Osteocyte (in vitro differentiated cells): ENCODE data around the gene FARS2. TPM values are rescaled to one million over a fixed set of nuclear protein-coding genes. Genes with fewer than 3 reads are reported as not detected.

Source experiments
- DNase-seq: peaks from one replicate; pipeline ENCODE4 v3.0.0; 2021; ENCODE audit warnings: mixed read lengths; ENCODE audit not compliant: unreplicated experiment; ENCODE audit errors: extremely low spot score
- H3K27ac Mint-ChIP-seq: one replicate; pipeline ENCODE4 v1.8.0; 2021; ENCODE audit warnings: mild to moderate bottlenecking, mixed read lengths; ENCODE audit not compliant: unreplicated experiment
- H3K27me3 Mint-ChIP-seq: one replicate; pipeline ENCODE4 v1.8.0; 2021; ENCODE audit warnings: mixed read lengths; ENCODE audit not compliant: unreplicated experiment
- H3K36me3 Mint-ChIP-seq: one replicate; pipeline ENCODE4 v1.8.0; 2021; ENCODE audit warnings: mixed read lengths; ENCODE audit not compliant: unreplicated experiment
- H3K4me1 Mint-ChIP-seq: one replicate; pipeline ENCODE4 v1.8.0; 2021; ENCODE audit warnings: mixed read lengths; ENCODE audit not compliant: unreplicated experiment
- H3K4me3 Mint-ChIP-seq: one replicate; pipeline ENCODE4 v1.8.0; 2021; ENCODE audit warnings: mild to moderate bottlenecking, moderate library complexity, mixed read lengths; ENCODE audit not compliant: unreplicated experiment
- H3K9me3 Mint-ChIP-seq: one replicate; pipeline ENCODE4 v1.8.0; 2021; ENCODE audit warnings: mixed read lengths; ENCODE audit not compliant: unreplicated experiment
- total RNA-seq: library from RNA; stranded (reverse); gene quantifications from 2 replicates; pipeline ENCODE4 v1.2.1, GENCODE V29; 2021
- TF ChIP-seq, protein P1 (sequence below): fragments of 200-600 bp; sonication (generic); IDR thresholded peaks from 2 replicates; pipeline ENCODE4 v1.5.0; 2021; ENCODE audit warnings: antibody characterized with exemption, mild to moderate bottlenecking, moderate library complexity

FARS2 gene
- total RNA-seq, 1 donor from 2014 or later, result 17.4 TPM

GRCh38 chr6:5540370-5540769 lies 279.1 kb downstream of the FARS2 start:
- no peak overlapping the region for H3K27ac Mint-ChIP-seq
- TF ChIP-seq, protein P1, sequence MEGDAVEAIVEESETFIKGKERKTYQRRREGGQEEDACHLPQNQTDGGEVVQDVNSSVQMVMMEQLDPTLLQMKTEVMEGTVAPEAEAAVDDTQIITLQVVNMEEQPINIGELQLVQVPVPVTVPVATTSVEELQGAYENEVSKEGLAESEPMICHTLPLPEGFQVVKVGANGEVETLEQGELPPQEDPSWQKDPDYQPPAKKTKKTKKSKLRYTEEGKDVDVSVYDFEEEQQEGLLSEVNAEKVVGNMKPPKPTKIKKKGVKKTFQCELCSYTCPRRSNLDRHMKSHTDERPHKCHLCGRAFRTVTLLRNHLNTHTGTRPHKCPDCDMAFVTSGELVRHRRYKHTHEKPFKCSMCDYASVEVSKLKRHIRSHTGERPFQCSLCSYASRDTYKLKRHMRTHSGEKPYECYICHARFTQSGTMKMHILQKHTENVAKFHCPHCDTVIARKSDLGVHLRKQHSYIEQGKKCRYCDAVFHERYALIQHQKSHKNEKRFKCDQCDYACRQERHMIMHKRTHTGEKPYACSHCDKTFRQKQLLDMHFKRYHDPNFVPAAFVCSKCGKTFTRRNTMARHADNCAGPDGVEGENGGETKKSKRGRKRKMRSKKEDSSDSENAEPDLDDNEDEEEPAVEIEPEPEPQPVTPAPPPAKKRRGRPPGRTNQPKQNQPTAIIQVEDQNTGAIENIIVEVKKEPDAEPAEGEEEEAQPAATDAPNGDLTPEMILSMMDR, result no peak
- H3K4me3 Mint-ChIP-seq, result no peak overlapping the region
- H3K27me3 Mint-ChIP-seq, result no peaks in the 10 kb centered on the region
- DNase-seq, result no peak
- peaks cover 1% of the 10 kb centered on the region for H3K36me3 Mint-ChIP-seq
- no peaks in the 10 kb centered on the region for H3K9me3 Mint-ChIP-seq
- H3K4me1 Mint-ChIP-seq, result peaks cover 8% of the 10 kb centered on the region

- Mint-ChIP-seq H3K9me3 (no peaks in the 10 kb centered on the region), H3K4me1 (peaks cover 8% of the 10 kb centered on the region), H3K4me3 (no peak overlapping the region), H3K27me3 (no peaks in the 10 kb centered on the region), H3K27ac (no peak overlapping the region), H3K36me3 (no peaks in the 10 kb centered on the region)
- TF ChIP-seq, protein P1, result no peak
- DNase-seq, result no peak
Measured at GRCh38 chr6:5541025-5541424, 279.7 kb downstream of the FARS2 start.

- TF ChIP-seq, protein P1, result no peak
- Mint-ChIP-seq H3K27me3 (no peaks in the 10 kb centered on the region), H3K4me1 (peaks cover 8% of the 10 kb centered on the region), H3K27ac (no peak overlapping the region), H3K4me3 (no peak overlapping the region), H3K36me3 (peaks cover 3% of the 10 kb centered on the region), H3K9me3 (no peaks in the 10 kb centered on the region)
- no peak for DNase-seq
Measured at GRCh38 chr6:5541751-5542432, 280.6 kb downstream of the FARS2 start.

DNA sequence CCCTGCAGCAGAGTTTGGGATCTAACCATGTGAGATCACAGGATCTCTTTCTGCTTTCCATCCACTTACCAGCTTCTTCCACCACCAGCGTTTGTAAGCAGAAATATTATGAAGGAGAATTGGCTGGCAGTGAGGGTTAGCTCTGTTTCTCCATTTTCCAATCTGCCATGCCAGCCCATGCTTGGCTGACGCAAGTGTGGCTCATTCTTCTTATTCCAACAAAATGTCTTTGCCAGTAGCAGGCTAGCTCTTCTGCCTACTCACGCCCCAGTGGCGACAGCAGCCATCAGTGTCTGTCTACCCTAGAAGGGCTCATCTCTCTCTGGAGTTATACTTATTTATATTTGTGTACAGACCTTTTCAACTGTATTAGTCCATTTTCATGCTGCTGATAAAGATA lies 286.2 kb downstream of the FARS2 start:
- DNase-seq, result no peak
- TF ChIP-seq, protein P1, result no peak
- H3K27ac Mint-ChIP-seq, result no peak overlapping the region
- no peaks in the 10 kb centered on the region for H3K4me1 Mint-ChIP-seq
- peaks cover 15% of the 10 kb centered on the region for H3K9me3 Mint-ChIP-seq
- no peak overlapping the region for H3K4me3 Mint-ChIP-seq
- no peaks in the 10 kb centered on the region for H3K27me3 Mint-ChIP-seq
- peaks cover 16% of the 10 kb centered on the region for H3K36me3 Mint-ChIP-seq

- Mint-ChIP-seq H3K36me3 (peaks cover 16% of the 10 kb centered on the region), H3K27me3 (no peaks in the 10 kb centered on the region), H3K27ac (no peak overlapping the region), H3K4me3 (no peak overlapping the region), H3K4me1 (peaks cover 4% of the 10 kb centered on the region), H3K9me3 (peaks cover 15% of the 10 kb centered on the region)
- no peak for DNase-seq
- TF ChIP-seq, protein P1, result no peak
Measured at GRCh38 chr6:5550631-5551030, 289.3 kb downstream of the FARS2 start.
